ENCODE results near the gene SNX10.

DNA sequence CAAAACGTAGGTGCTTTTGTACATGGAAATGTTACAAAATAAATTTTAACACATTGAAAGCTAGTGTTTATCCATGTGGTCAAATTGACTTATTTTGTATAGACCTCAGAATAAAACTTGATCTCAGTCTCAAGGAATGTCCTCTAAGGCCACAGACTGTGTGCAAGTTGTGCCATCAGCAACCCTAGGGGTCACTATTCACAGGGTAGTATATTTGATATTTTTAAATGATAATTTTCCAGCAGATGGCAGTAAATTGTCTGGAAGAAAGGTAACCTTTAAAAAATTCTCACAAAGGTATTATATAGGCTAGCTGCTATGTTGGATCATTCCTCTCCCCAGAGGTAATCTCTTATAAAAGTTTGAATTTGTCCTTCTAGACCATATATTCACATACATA, 12.9 kb upstream of the SNX10 start:
- TF ChIP-seq CTCF (IDR thresholded peaks at IDR 0.05; ENCODE audit: control extremely low read depth in 1 of 3, insufficient read depth in 1 of 3, low read depth in 1 of 3, low read length in 3 of 3) (no peak), POLR2AphosphoS5 (IDR thresholded peaks at IDR 0.05; ENCODE audit: low read depth, low read length) (no peak), JUND (IDR thresholded peaks at IDR 0.05; ENCODE audit: low read length) (no peak), KDM1A (IDR thresholded peaks at IDR 0.05; ENCODE audit: borderline replicate concordance, low read length) (no peak), TAF1 (IDR thresholded peaks at IDR 0.05; ENCODE audit: low read depth, low read length) (no peak)

Measured in H1 (cell line).